ENCODE data around the gene SHTN1.

Gene SHTN1

GRCh38 chr10:116980041-116980440 lies 24.9 kb downstream of the SHTN1 start:
- no peak for DNase-seq

- DNase-seq, result no peak
Observed at GRCh38 chr10:116978901-116979300, 26.1 kb downstream of the SHTN1 start.

- no peak for DNase-seq
Observed at GRCh38 chr10:116974456-116975005, 30.5 kb downstream of the SHTN1 start.

GRCh38 chr10:116973946-116974455 lies 31.0 kb downstream of the SHTN1 start:
- no peak for DNase-seq

GRCh38 chr10:116973371-116973905 lies 31.5 kb downstream of the SHTN1 start:
- no peak for DNase-seq

- no peak for DNase-seq
Observed at GRCh38 chr10:116972131-116972530, 32.9 kb downstream of the SHTN1 start.

- DNase-seq, result no peak
Observed at GRCh38 chr10:116970050-116970449, 34.9 kb downstream of the SHTN1 start.

GRCh38 chr10:116968331-116968730 lies 36.7 kb downstream of the SHTN1 start:
- no peak for DNase-seq

- no peak for DNase-seq
Observed at GRCh38 chr10:116961406-116962251, 43.4 kb downstream of the SHTN1 start.

- no peak for DNase-seq
Observed at GRCh38 chr10:116960066-116960776, 44.8 kb downstream of the SHTN1 start.

- DNase-seq, result no peak
Observed at GRCh38 chr10:116952729-116953128, 52.3 kb downstream of the SHTN1 start.

- no peak for DNase-seq
Observed at GRCh38 chr10:116948530-116948870, 56.5 kb downstream of the SHTN1 start.

GRCh38 chr10:116947841-116948529 lies 57.0 kb downstream of the SHTN1 start:
- no peak for DNase-seq

GRCh38 chr10:116944911-116945310 lies 60.1 kb downstream of the SHTN1 start:
- no peak for DNase-seq

GRCh38 chr10:116931806-116932205 lies 73.2 kb downstream of the SHTN1 start:
- no peak for DNase-seq

- DNase-seq, result no peak
Observed at GRCh38 chr10:116926426-116926825, 78.6 kb downstream of the SHTN1 start.

- DNase-seq, result no peak
Observed at GRCh38 chr10:116925056-116925455, 79.9 kb downstream of the SHTN1 start.

GRCh38 chr10:116919706-116920105 lies 85.3 kb downstream of the SHTN1 start:
- DNase-seq, result no peak

GRCh38 chr10:116919164-116919563 lies 85.8 kb downstream of the SHTN1 start:
- no peak for DNase-seq

- DNase-seq, result no peak
Observed at GRCh38 chr10:116918583-116918982, 86.4 kb downstream of the SHTN1 start.

GRCh38 chr10:116917481-116917880 lies 87.5 kb downstream of the SHTN1 start:
- no peak for DNase-seq

- no peak for DNase-seq
Observed at GRCh38 chr10:116915340-116915739, 89.6 kb downstream of the SHTN1 start.

- no peak for DNase-seq
Observed at GRCh38 chr10:116913695-116914094, 91.3 kb downstream of the SHTN1 start.

All from stimulated activated CD4-positive, alpha-beta T cell treated with anti-CD3 and anti-CD28 coated beads, Interleukin-4, amount 100 ng/mL, for 1 hour (primary cell).